Suprapubic skin (tissue), 4 donors: Measurements from ENCODE around the gene NT5DC4.

Experiments
- CTCF ChIP-seq, 2 donors: fragments of 200-600 bp in 1 of 2; fragments of 450-650 bp in 1 of 2; sonication (generic) in 1 of 2; IDR thresholded peaks; one replicate each; pipeline ENCODE4 v1.5.1; 2016 to 2019; ENCODE audit warnings: antibody characterized with exemption in 2 of 2, mild to moderate bottlenecking in 1 of 2, moderate library complexity in 1 of 2
- EP300 ChIP-seq: sonication (generic); formaldehyde crosslinking; IDR thresholded peaks from one replicate; pipeline ENCODE4 v1.6.1; 2017; ENCODE audit warnings: antibody characterized with exemption
- POLR2A ChIP-seq, 2 donors: fragments of 450-650 bp; IDR thresholded peaks; one replicate each; pipeline ENCODE4 v1.6.1; 2017; ENCODE audit warnings: antibody characterized with exemption in 2 of 2, mild to moderate bottlenecking in 2 of 2, moderate library complexity in 2 of 2
- POLR2AphosphoS5 ChIP-seq, 3 donors: sonication (generic); formaldehyde crosslinking; IDR thresholded peaks; one replicate each; pipeline ENCODE4 v1.6.1; 2017; ENCODE audit warnings: antibody characterized with exemption in 3 of 3

- TF ChIP-seq CTCF (IDR thresholded peaks at IDR 0.05) (peak; percentile 53 to 61), POLR2A (IDR thresholded peaks at IDR 0.05) (no peak), POLR2AphosphoS5 (IDR thresholded peaks at IDR 0.05) (no peak), EP300 (no peak)
Observed at GRCh38 chr2:112690853-112691401, 29.9 kb upstream of the NT5DC4 start.
